Calu3 (cell line): ENCODE measurements around the gene AXIN2. TPM values are rescaled to one million over a fixed set of nuclear protein-coding genes. Genes with fewer than 3 reads are reported as not detected.

Experiments
- BruUV-seq: library from RNA; stranded (reverse); fragments of 400-500 nt; replicated peaks from 2 replicates; lab custom pipeline; 2021; lab: Mats Ljungman, UMichigan
- CTCF ChIA-PET: fragments of 300-600 bp; sonication (Branson Sonifier 250); formaldehyde crosslinking; loops from one replicate; lab custom pipeline; 2022; ENCODE audit warnings: antibody characterized with exemption; lab: Charles Lee
- DNase-seq: peaks from one replicate; pipeline ENCODE4 v3.0.0; 2022
- H3K27ac Mint-ChIP-seq: one replicate; pipeline ENCODE4 v1.8.0; 2022; ENCODE audit warnings: mixed read lengths; ENCODE audit not compliant: unreplicated experiment
- H3K27me3 Mint-ChIP-seq: one replicate; pipeline ENCODE4 v1.8.0; 2022; ENCODE audit warnings: mixed read lengths; ENCODE audit not compliant: unreplicated experiment
- H3K36me3 Mint-ChIP-seq: one replicate; pipeline ENCODE4 v1.8.0; 2022; ENCODE audit warnings: mild to moderate bottlenecking, moderate library complexity, mixed read lengths; ENCODE audit not compliant: insufficient read depth, unreplicated experiment
- H3K4me1 Mint-ChIP-seq: one replicate; pipeline ENCODE4 v1.8.0; 2022; ENCODE audit warnings: mild to moderate bottlenecking, low read depth, mixed read lengths; ENCODE audit not compliant: unreplicated experiment
- H3K4me3 Mint-ChIP-seq: one replicate; pipeline ENCODE4 v1.8.0; 2022; ENCODE audit warnings: mild to moderate bottlenecking, low read depth, moderate library complexity, mixed read lengths; ENCODE audit not compliant: unreplicated experiment
- H3K9me3 Mint-ChIP-seq: one replicate; pipeline ENCODE4 v1.8.0; 2022; ENCODE audit warnings: low read depth, mixed read lengths; ENCODE audit not compliant: unreplicated experiment
- intact Hi-C: fragments of 100-400 bp; cut with micrococcal nuclease; formaldehyde crosslinking; loops from one replicate; pipeline ENCODE4 v1.10.0; 2022; ENCODE audit not compliant: unreplicated experiment
- total RNA-seq: library from RNA; stranded (reverse); gene quantifications from 2 replicates; pipeline ENCODE4 v1.2.3, GENCODE V29; 2022
- TF ChIP-seq, protein P1 (sequence below): fragments of 200-600 bp; IDR thresholded peaks from one replicate; pipeline ENCODE4 v1.8.0; 2022; ENCODE audit warnings: antibody characterized with exemption; ENCODE audit not compliant: unreplicated experiment

AXIN2 gene
- total RNA-seq, 1 experiment from 2014 or later: 0.45 TPM

- no peaks in the 10 kb centered on the region for H3K36me3 Mint-ChIP-seq
- intact Hi-C loops: no loop called here
- H3K4me1 Mint-ChIP-seq: peaks cover 8% of the 10 kb centered on the region
- peaks cover 29% of the 10 kb centered on the region for H3K27me3 Mint-ChIP-seq
- TF ChIP-seq, protein P1, sequence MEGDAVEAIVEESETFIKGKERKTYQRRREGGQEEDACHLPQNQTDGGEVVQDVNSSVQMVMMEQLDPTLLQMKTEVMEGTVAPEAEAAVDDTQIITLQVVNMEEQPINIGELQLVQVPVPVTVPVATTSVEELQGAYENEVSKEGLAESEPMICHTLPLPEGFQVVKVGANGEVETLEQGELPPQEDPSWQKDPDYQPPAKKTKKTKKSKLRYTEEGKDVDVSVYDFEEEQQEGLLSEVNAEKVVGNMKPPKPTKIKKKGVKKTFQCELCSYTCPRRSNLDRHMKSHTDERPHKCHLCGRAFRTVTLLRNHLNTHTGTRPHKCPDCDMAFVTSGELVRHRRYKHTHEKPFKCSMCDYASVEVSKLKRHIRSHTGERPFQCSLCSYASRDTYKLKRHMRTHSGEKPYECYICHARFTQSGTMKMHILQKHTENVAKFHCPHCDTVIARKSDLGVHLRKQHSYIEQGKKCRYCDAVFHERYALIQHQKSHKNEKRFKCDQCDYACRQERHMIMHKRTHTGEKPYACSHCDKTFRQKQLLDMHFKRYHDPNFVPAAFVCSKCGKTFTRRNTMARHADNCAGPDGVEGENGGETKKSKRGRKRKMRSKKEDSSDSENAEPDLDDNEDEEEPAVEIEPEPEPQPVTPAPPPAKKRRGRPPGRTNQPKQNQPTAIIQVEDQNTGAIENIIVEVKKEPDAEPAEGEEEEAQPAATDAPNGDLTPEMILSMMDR: no peak
- H3K27ac Mint-ChIP-seq: no peak overlapping the region
- DNase-seq: no peak
- H3K4me3 Mint-ChIP-seq: no peak overlapping the region
- BruUV-seq: no TSS peak
- no peaks in the 10 kb centered on the region for H3K9me3 Mint-ChIP-seq
- CTCF ChIA-PET: no interaction called here
Observed at GRCh38 chr17:65592125-65592965, 30.9 kb upstream of the AXIN2 start.

DNA sequence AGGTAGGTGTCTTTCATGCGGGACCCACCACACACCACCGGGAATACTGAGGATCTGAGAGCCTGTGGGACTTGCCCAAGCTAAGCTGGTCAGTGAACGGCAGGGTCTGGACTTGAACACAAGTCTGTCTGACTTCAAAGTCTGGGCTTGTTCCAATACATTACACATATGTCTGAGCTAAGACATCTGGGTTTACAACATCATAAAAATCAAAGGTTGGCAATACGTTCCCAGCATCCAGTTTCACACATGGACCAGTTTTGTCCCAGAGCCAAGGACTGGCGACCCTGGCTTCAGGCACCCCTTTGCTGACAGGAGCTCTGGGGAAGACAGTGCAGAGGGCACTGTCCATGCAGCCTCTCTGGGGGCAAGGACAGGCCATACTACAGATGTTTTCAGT, 27.9 kb upstream of the AXIN2 start:
- no TSS peak for BruUV-seq
- Mint-ChIP-seq H3K27ac (no peak overlapping the region), H3K4me1 (peaks cover 8% of the 10 kb centered on the region), H3K9me3 (no peaks in the 10 kb centered on the region), H3K36me3 (no peaks in the 10 kb centered on the region), H3K4me3 (no peak overlapping the region), H3K27me3 (peaks cover 21% of the 10 kb centered on the region)
- intact Hi-C loops: no loop called here
- no peak for DNase-seq
- CTCF ChIA-PET: no interaction called here
- TF ChIP-seq, protein P1: no peak

GRCh38 chr17:65588181-65588808, 26.8 kb upstream of the AXIN2 start:
- TF ChIP-seq, protein P1: no peak
- CTCF ChIA-PET: no interaction called here
- H3K4me3 Mint-ChIP-seq: no peak overlapping the region
- no peaks in the 10 kb centered on the region for H3K9me3 Mint-ChIP-seq
- BruUV-seq: no TSS peak
- peaks cover 8% of the 10 kb centered on the region for H3K4me1 Mint-ChIP-seq
- no peak for DNase-seq
- intact Hi-C loops: no loop called here
- H3K36me3 Mint-ChIP-seq: no peaks in the 10 kb centered on the region
- H3K27me3 Mint-ChIP-seq: peaks cover 10% of the 10 kb centered on the region
- H3K27ac Mint-ChIP-seq: no peak overlapping the region

- no TSS peak for BruUV-seq
Observed at GRCh38 chr17:65587534-65588180, 26.2 kb upstream of the AXIN2 start.

More at GRCh38 chr17:65587534-65588180, 26.2 kb upstream of the AXIN2 start:
- Mint-ChIP-seq H3K4me3 (no peak overlapping the region), H3K27me3 (peaks cover 4% of the 10 kb centered on the region), H3K4me1 (peaks cover 8% of the 10 kb centered on the region), H3K9me3 (no peaks in the 10 kb centered on the region), H3K36me3 (no peaks in the 10 kb centered on the region), H3K27ac (no peak overlapping the region)
- intact Hi-C loops: no loop called here
- no peak for DNase-seq
- TF ChIP-seq, protein P1: no peak
- CTCF ChIA-PET: interaction anchor here (0.5 kb wide), 1 partner anchor 104 kb away, joined by 5 read pairs; no protein-coding TSS in a partner anchor
